Pons (tissue), 1 donor: ENCODE data around the gene PARD6B.
"Not testable (repeated sequence)": the region's sequence is repeated elsewhere in the genome, so short reads cannot be mapped to it uniquely, and the experiment has no call there.

Experiments
- DNase-seq: peaks from one replicate; pipeline ENCODE4 v3.0.0-alpha.2; 2016; ENCODE audit warnings: low spot score

Gene PARD6B

DNA sequence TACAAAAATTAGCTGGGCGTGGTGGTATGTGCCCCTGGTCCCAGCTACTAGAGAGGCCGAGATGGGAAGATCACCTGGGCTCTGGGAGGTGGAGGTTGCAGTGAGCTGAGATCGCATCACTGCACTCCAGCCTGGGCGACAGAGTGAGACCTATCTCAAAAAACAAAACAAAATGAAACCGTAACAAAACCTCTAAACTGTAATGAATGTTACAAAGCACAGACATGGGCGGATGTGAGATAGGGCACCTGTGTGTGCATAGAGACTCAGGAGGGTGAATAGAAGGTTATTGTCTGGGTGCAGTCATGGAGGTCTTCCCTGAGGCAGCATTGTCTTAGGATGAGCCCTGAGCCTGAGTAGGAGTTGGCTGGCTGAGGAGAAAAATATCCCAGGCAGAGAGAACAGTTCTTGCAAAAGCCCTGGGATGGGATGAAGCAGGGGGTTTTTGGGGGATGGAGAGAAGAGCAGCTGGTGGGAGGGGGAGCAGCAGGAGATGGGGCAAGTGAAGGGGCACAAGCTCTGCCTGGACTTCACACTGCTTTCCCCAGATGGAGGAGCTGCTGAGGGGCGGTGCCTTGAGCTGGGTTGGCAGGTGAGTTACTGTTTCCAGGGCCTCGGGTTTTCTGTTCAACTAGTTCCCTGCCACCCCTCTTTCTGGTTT, 68.6 kb downstream of the PARD6B start:
- DNase-seq: no peak

DNA sequence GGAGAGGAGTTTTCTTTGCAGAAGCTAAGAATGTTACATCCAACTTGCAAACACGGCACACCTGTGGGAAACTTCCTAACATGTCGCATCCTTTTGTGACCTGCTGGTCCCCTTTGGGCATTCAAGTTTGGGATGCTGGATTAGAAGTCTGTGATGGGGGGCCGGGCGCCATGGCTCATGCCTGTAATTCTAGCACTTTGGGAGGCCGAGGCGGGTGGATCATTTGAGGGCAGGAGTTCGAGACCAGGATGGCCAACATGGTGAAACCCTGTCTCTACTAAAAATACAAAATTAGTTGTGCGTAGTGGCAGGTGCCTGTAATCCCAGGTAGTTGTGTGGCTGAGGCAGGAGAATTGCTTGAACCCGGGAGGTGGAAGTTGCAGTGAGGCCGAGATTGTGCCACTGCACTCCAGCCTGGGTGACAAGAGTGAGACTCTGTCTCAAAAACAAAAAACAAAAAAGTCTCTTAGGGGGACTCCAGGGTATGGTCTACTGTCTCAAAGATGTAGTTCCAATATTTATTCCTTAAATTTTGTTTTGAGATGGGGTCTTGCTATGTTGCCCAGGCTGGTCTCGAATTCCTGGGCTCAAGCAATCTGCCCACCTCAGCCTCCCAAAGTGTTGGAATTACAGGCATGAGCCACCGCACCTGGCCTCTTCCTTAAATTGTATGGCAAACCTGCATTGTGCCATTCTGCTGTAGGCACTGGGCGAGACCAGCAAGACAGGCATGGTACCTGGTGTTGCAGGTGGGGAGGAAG, 69.8 kb downstream of the PARD6B start:
- DNase-seq: not testable (repeated sequence)

DNA sequence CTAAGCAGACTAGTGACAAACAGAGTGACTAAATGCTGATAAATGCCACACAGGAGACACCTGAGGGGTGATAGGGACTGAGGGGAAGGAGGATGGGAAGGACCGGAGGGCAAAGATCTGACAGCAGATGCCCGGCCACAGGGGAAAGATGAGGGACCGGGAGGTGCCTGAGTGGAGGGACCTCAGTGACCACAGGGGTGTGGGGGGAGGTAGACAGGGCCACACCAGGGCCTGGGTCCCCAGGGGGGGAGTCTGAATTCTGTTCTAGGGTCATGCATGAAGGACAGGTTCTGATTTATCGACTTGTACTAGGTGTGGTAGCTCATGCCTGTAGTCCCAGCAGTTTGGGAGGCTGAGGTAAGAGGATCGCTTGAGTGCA, 70.4 kb downstream of the PARD6B start:
- no peak for DNase-seq

DNA sequence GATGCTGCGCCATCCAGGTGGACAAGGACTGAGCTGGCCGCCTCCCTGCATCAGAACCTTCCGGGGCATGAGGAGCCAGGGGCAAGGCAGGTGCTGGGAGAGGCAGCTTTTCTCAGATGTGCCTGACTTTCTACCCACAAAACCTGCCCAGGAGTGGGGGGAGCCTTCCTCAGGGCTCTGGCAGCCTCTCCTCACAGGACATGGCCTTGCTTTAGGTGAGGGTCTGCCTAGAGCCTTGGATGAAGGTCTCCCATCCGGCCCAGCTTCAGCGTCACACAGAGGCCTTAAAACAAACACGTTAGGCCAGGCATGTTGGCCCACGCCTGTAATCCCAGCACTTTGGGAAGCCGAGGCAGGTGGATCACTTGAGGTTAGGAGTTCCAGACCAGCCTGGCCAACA, 70.9 kb downstream of the PARD6B start:
- no peak for DNase-seq

DNA sequence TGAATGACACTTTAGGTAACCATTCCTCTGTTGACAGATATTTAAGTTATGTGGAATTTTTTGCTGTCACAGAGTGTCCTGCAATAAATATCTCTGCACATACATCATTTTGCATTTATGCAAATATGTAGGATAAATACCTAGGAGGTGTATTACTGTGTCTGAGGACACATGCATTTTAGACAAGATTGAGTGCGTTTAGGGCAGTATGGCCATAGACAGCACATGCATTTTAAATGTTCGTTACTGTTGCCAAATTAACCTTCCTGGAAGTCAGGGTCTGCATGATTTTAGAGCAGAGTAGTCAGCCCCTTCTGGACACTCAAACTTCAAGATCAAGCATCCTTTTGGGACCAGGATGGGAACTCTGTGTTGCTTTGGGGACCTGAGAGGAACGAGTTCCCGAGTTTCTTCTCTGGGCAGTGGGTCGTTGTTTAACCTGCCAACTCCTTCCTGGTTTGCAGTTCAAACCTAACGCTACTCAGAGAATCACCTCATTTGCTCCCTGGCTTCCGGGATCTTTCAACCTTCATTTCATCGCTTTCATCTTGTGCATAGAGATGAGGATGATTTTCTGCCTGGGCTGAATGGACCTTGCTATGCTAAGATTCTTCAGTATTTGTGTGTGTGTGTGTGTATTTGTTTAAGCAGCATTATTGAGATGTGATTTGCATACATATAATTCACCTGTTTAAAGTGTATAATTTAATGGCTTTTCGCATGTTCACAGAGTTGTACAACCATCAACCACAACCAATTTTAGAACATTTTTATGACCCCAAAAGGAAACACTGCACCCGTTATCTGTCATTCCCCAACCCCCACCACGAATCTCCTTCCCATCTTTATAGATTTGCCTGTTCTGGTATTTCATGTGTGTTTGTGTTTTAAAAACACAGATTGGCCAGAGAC, 73.3 kb downstream of the PARD6B start:
- DNase-seq: no peak

DNA sequence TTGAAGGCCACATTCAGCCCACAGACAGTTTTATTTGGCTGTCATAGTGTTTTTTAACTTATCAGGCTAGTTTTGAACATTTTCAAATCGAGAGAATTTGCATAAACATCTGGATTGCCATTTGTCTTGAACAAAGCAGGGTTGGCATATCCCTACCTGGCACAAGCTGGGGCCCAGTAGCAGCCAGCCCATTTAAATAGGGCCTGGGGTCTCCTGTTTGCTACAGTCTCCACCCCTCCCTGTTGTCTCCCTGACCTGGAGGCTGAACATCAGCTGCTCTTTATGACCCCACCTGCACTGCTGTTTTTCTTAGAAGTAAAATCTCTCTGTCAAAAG, 73.9 kb downstream of the PARD6B start:
- DNase-seq: no peak

DNA sequence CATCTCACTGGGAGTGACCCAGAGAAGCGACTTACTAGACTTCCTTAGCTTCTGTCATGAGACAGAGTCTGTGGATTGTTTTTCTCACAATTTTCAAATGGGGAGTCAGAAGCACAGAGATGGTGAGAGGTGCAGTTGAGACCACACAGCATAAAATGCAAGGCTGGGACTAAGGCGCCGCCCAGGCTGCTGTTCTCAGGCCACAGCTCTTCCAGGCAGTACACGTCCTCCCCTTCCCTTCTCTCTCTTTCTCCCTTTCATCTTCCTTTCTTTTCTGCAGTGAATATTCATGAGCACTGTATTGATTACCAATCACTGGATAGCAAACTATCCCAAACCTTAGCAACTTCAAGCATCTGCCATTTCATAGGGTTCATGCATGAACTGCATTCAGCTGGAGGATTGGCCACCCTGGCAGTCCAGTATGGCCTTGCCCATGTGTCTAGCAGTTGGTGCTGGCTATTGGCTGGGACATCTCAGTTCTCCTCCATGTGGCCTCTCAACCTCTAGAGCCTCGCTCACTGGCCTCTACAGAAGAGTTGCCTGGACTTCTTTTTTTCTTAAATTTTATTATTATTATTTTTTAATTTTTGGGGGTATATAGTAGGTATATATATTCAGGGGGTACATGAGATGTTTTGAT, 74.9 kb downstream of the PARD6B start:
- DNase-seq: no peak
